C4-2B (cell line): ENCODE results near the gene TAS1R1.

Source experiments
- ZFX ChIP-seq: fragments of 450-650 bp; IDR thresholded peaks from 2 replicates; pipeline ENCODE4 v1.6.1; 2017
- TF ChIP-seq, protein P1 (sequence below): fragments of 450-650 bp; conservative IDR thresholded peaks from 2 replicates; pipeline ENCODE4 v1.5.1; 2017; ENCODE audit warnings: mild to moderate bottlenecking

DNA sequence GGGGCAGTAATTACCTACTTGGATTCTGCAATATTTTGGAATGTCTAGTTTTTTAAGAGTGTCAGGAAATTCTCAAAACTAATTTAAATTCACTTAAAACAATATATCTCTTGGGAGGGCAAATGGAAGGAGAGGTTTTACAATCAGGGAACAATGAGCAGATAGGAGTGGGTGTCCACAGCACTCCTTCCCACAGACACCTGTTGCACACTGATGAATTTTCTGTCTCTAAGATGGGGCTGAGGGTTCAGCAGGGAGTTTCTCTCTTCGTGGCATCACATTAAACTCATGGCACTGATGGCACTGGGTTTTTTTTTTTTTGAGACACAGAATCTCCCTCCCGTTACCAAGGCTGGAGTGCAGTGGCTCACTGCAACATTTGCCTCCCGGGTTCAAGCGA lies 63.9 kb downstream of the TAS1R1 start:
- TF ChIP-seq, protein P1, sequence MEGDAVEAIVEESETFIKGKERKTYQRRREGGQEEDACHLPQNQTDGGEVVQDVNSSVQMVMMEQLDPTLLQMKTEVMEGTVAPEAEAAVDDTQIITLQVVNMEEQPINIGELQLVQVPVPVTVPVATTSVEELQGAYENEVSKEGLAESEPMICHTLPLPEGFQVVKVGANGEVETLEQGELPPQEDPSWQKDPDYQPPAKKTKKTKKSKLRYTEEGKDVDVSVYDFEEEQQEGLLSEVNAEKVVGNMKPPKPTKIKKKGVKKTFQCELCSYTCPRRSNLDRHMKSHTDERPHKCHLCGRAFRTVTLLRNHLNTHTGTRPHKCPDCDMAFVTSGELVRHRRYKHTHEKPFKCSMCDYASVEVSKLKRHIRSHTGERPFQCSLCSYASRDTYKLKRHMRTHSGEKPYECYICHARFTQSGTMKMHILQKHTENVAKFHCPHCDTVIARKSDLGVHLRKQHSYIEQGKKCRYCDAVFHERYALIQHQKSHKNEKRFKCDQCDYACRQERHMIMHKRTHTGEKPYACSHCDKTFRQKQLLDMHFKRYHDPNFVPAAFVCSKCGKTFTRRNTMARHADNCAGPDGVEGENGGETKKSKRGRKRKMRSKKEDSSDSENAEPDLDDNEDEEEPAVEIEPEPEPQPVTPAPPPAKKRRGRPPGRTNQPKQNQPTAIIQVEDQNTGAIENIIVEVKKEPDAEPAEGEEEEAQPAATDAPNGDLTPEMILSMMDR, result no peak
- TF ChIP-seq ZFX, result no peak
